ENCODE data around the gene CIDEB.

The CIDEB gene

DNA sequence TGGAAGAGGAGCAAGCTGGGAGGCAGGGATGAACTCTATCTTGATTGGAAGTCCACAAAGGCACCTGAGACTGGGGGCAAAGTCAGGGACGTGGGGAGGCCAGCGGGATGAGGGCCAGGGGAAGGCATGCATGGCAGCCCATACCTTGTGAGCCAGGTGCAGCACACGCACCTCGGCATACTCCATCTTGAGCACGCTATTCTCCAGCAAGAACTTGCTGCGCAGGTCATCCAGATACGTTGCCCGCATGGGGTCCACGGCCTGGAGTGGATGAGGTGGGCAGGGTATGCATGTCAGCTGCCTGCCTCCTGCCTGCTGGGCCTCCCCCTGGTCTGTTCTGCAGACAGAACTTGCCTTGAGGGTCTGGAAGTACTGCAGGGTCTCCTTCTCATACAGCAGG lies 40.3 kb downstream of the CIDEB start:
- no peak for DNase-seq

DNA sequence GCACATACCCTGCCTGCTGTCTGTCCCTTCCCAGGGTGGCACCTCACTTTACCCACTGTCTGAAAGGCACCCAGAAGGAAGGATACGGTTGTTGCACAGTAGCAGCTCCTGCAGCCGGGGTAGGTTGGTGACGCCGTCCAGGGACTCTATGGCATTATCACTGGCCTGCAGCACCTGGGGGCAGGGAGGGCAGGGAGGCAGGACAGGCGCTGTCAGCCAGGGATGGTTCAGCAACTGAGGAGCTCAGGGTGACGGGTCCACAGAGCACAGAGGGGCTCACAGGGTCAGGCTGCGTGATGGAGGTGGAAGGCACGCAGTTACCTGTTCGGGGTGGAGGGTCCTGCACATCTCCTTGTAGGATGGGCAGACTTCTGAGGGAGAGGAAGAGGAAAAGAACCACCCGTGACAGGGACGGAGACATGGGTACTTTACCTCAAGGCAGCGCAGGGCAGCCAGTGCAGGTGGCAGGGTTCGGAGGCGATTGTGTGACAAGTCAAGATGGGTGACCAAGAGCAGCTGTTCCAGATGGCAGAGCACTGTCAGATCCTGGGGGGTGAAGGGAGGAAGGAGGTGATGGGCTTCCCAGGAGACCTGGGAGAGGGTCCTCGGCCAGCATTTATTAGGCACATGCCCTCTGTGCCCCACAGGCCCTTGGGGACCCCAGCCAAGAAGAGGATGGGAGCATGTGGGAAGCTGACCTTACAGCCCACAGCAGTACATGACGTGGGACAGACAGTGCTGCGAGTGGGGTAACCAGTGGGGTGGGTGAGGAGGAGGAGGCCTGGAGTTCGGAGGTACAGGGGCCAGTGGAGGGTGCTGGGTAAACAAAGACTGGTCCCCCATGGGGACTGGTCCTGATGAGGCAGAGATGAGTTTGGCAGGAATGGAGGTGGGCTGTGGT lies 41.2 kb downstream of the CIDEB start:
- no peak for DNase-seq

DNA sequence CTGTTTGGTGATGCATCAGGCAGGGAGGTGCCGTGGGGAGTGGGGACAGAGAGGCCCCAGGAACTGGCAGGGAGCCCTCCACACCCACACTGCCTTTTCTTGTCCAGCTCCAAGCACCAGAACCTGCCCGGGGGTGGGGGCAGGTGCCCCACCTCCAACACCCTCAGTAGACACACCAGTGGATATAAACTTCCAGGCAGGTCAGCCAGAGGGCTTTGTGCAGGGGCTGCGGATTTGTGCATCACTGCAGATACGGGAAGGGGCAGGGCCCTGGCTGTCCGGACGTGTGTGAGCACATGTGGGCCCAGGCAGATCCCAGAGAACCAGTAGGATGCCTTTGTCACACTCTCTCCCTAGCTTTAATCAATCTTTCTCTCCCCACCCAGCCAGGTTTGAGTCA lies 43.5 kb downstream of the CIDEB start:
- no peak for DNase-seq

DNA sequence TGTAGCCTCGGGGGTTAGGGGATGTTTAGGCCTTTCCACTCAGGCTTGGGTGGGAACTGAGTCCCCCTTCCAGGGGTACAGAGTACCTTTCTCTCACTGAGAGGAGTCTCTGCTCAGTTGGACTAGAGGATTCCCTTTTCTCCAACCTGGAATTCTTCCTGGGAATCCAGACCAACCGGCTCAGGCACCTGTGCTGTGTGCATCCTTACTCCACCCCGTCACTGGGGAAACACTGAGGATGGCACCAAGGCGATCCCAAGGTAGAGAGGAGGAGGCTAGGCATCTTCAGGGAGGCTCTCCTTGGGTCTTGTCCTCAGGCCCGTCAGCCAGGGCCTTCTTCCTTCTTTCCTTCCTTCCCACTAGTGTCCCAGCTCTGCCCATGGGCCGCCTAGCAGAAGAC lies 43.9 kb downstream of the CIDEB start:
- no peak for DNase-seq

DNA sequence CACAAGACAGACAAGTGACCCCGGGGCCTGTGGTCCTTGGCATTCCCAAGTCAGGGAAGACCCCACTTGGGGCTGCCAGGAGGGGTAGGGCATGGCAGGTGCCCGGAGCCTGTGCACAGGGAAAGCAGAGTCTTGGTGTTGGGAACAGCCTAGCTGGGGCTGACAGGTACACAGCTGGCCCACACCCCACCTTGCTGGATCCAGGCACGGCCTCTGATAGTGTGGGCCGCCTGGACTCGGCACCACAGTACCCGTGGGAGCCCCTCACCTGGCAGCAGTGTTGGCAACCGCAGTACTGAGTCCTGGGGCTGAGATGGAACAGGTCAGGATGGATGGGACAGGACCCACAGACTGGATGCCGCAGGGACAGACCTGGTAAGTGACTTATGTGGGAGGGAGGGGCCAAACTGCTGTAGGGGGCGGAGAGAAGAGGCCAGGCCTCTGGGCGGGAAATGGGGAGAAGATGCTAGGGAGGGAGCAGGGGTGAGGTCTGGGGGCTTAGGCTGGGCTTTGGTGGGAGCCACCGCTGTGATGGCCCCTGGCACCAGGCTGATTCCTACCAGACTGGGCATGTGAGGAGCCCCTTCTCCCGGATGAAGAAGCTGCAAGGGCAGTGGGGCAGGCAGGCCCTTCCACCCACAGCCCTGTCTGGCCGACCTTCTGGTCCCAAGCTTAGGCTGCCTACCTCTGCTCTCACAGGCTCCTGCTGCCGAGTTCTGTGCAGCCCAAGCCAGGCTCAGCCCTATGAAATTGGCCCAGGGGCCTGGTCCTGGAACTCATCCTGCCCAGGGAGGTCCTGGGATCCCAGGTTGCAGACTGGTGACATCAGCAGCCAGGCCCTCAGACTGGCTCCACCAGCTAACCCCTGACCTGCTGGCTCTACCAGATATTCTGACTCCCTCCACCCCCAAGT lies 44.7 kb downstream of the CIDEB start, which contains the start of gene TGM1:
Gene TGM1, minus strand, starts transcription at position 357 of the 913 bp plus-strand sequence. CDS start 825 bp downstream, outside the sequence.
- DNase-seq = no peak

DNA sequence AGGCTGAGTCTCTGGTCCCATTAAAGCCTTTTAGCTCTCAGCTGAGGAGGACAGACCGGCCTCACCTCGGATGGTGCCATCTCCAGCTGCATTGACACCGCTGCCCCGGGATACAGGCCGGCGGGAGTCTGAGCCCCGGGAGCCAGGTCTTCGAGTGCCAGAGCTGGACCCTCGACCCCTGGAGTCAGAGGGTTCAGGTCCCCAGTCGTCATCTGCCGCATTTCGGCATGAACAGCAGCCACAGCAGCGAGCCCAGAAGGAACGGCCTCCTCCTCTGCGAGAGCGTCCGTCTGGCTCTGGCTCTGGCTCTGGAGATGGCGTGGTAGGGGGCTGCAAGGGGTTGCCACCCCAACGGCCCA lies 45.8 kb downstream of the CIDEB start:
- DNase-seq = no peak

DNA sequence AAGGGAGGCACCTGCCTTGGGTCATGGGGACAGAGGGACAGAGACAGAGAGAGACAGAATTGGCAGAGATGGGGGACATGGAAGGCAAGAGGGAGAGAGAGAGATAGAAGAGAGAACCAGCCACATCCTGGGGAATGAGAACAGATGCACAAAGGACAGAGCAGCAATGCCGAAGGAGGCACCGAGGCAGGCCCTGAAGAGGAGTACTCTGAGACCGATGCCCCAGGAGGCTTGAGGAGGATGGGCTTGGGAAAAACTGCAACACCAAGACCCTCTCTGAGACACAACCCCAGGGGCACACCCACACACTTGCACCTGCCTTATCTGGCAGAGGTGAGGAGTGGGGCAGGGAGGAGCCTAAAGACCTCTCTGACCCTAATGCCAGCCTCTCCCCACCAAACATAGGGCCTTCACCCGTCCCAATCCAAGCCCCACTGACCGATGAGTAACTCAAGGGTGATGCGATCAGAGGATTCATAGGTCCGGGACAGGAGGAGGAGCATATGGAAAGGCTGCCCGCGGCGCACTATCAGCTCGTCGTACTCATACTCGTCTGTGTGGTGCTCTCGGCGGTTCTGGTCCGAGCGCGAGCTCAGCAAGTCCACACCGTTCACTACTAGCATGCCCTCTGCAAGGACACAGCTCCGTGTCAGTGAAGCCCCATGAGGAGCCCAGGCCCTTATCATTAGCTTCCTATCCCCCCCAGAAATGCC lies 46.4 kb downstream of the CIDEB start:
- no peak for DNase-seq

DNA sequence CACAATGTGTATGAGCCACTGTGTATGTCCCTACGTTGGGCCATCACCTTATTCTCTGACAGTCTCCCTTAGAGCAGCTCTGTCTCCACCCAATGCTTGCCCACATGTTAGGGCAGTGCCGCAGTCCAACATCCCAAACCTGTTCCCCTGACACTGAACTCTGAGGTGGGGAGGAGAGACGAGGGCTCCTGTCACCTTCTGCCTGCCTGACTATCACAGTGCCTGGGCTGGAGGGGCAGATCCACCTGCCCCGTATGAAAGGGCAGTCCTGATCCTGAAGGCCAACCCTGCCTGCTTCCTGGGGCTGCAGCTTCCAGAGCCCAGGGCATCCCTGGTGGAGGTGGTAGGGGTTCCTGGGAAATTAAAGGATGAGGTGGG lies 47.0 kb downstream of the CIDEB start:
- no peak for DNase-seq

DNA sequence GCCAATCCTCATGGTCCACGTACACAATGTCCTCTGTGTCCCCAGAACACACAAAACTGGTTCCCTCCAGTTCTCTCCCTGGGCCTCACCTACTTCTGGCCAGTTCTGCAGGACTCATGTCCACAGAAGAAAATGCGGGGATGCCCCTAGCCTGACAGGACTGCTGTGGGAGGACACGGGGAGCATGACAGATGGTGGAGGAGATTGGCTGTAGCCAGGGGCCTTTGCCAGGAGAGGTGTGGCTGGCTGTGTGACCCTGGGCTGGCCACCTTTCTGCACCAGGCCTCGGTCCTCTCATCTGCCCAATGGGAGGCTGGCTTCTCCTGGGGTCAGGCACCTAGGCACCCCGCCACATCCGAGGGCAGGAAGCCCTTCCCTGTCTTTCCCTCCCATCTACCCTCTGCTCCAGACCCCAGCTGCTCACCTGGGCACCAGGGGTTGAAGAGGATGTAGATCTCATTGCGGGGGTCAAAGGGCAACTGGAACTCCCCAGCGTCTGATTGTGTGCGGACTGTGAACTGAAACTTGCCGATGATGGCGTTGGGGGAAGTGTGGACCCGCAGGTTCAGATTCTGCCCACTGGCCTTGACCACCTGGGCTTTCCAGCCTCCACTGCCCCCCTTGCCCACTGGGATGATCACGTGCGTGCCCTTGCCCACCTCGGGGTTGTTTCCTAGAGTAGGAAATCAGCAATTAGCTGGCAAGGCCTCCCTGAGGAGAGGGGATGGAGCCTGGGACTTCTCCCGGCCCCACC lies 47.6 kb downstream of the CIDEB start:
- no peak for DNase-seq

DNA sequence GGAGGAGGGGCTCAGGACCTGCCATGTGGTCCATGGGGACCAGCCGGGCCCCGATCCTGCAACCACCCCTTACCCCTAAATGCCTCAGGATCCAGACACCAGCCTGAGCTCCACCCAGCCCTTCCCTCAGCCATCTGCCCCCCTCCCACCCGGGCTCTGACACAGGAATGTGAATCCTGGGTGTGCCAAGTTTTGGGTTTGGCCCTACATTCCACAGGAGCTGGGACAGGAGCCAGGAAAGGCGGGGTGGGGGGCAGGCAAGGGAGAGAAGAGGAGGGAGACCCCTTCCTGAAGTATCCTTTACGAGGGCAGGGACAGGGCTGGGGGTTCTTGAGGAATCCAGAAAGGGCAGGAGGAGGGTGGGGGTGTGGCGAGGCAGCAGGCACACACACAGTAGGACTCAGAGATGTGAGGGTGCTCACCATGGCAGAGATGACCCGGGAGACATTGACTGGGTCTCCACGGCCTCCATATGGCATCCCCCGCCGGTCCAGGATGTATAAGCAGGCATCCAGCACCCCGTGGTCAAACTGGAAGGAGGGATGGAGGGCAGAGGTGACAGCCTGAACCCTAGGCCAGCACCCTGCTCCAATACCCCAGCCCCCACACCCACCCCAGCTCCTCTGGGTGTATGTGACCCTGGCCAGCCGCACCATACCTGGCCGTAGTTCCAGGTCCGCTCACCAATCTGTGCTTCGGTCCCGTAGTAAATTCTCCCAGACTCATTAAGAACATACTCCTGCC lies 48.3 kb downstream of the CIDEB start:
- no peak for DNase-seq

DNA sequence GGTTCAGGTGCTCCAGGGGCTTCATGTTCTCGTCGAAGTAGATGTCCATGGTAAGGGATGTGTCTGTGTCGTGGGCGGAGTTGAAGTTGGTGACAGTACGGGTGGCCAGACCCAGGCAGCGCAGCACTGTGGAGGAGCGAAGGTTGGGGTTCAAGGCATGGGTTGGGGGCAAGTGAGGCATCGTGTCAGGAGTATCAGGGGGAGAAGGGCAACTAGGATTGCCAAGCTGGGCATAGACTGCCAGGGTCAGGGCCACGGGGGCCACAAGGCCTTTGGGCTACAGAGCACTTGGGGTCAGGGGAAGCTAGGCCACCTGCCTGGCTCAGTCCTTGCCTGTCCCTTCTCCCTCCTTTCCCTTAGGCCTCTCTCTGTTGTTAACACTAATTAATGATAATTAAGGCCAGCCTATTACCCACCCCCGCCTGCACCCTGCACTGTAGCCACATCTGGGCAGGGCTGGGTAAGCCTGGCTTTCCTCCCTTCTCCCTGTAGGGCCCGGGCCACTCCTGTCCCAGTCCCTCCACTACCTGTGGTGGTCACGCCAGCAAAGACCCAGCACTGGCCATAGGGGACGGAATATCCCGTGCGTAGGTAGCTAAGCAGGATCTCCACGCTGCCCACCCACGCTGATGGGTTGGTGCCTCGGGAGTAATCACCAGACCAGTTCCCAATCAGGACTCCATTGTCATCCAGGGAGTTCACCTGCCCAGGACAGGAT lies 49.1 kb downstream of the CIDEB start:
- DNase-seq = no peak

DNA sequence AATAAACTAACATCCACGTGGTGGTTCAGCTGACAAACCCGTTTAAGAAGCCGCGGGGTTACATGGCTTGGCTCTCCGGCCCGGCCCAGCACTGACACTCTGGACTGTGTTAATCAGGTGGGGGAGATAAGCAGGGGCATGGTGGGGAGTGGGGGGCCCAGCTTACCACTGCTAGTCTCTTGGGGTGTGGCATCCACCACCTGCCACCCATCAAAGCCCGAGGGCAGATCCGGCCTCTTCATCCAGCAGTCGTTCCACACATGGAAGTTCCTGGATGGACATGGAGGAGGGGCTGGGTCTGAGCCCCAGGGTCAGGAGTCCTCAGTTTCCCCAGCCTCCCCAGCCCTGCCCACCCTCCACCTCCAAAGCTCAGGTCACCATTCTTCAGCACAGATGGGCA lies 49.7 kb downstream of the CIDEB start:
- no peak for DNase-seq

DNA sequence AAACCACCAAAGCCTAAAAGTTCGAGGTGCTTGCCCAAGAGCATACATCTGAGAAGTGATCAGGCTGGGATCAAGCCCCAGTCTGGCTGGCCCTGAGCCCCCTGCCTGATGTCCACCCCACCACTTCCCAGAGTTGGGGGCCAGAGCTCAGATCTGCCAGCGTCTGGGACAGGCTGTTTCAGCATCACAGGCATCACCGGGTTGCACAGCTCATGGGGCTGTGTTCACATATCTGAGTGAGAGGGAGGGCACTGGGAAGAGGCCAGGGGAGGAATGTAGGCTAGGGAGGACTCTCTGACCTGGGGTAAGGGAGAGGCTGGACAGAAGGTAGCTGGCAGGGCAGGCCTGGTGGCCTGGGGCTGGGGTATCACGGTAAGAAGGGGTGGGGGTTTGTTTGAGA lies 50.8 kb downstream of the CIDEB start:
- no peak for DNase-seq

DNA sequence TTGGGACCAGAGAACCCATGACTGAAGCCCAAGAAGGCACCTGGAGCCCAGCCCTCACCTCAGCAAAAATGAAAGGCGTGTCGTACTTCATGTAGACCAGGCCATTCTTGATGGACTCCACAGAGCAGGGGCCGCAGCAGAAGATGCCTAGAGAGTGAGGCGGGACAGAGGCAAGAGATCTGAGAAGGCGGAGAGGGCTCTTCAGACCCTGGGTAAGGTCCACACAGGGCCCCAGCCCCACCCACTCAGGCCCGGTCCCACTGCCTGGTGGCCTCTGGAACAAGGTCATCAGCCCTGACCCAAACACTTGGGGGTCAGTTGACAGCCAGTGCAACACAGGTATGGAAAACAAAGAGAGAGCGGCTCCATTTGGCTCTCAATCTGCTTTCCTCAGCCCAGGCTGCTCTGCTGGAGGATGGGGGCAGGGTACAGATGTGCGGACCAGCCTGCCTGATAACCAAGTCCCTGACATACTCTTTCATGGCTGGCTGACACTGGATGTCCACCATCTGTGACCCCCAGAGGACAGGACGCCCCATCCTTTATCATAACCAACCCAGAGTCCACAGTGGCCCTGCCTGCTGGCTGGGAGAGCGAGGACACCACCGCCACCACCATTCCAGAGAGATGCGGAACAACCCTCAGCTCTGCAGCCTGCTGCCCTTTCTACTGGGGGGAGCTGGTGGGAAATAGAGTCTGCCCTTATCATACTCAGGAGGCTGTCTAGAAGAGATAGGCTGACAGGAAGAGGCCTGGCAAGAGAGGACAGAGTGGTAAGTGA lies 51.7 kb downstream of the CIDEB start:
- no peak for DNase-seq

DNA sequence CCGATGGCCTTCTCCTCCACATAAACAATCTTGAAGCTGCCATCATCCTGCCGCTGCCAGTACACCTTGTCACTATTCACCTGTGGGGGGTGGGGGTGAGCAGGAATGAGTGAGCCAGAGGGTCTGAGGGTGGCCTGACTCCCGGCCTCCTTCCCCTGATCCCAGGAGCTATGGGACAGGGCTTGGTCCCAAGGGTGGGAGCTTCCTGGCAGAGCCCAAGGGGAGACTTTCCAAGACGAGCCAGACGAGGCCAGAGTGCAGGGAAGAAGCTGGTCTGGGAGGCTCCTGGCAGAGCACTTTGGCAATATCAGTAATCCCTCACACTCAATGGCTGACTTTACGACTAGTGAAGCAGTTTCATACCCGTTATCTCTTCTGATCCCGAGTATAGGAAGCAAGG lies 52.3 kb downstream of the CIDEB start:
- DNase-seq = no peak
